Activated naive CD4-positive, alpha-beta T cell treated with anti-CD3 and anti-CD28 coated beads, Interleukin-2, amount 10 ng/mL, durations not matched to agents 7 days and 5 days (primary cell): ENCODE results near the gene PUS1.
A peak's percentile ranks its signal among the peaks of the same experiment; 100 is the strongest.

Source experiments
- CTCF ChIA-PET: fragments of 350-600 bp; sonication (Branson Sonifier 250); formaldehyde crosslinking; loops from one replicate; lab custom pipeline; 2021; ENCODE audit warnings: antibody characterized with exemption; lab: Charles Lee
- DNase-seq: peaks from one replicate; pipeline ENCODE4 v3.0.0-alpha.2; 2020
- H3K27ac Mint-ChIP-seq: one replicate; pipeline ENCODE4 v1.8.0; 2021; ENCODE audit warnings: mild to moderate bottlenecking, moderate library complexity, mixed read lengths
- H3K27me3 Mint-ChIP-seq: one replicate; pipeline ENCODE4 v1.8.0; 2021; ENCODE audit warnings: mild to moderate bottlenecking, mixed read lengths
- H3K36me3 Mint-ChIP-seq: one replicate; pipeline ENCODE4 v1.8.0; 2021; ENCODE audit warnings: mixed read lengths
- H3K4me1 Mint-ChIP-seq: one replicate; pipeline ENCODE4 v1.8.0; 2021; ENCODE audit warnings: mixed read lengths
- H3K4me3 Mint-ChIP-seq: one replicate; pipeline ENCODE4 v1.8.0; 2021; ENCODE audit warnings: mild to moderate bottlenecking, moderate library complexity, mixed read lengths
- H3K9me3 Mint-ChIP-seq: one replicate; pipeline ENCODE4 v1.8.0; 2021; ENCODE audit warnings: mixed read lengths

Gene PUS1

DNA sequence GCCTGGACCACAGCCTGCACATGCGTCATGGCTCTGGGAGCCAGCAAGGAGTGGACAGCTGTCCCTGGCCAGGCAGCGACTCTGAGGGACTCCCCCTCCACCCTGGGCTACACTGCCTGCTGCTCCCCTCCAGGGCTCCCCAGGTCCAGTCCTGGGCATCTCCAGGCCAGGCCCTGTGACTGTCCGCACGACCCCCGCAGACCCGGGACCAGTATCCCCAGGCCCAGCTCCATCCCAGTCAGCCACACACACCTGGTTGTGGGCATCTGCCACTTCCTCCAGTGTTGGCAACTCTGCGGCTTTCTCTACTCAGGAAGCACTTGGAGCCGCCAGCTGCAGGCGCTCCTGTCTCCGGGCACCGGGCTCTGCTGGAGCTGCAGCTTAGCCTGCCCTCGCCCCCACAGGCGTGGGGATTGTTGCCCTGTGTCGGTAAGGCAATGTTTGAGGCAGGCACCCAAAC is 32.2 kb upstream of the PUS1 start:
- peaks cover 23% of the 10 kb centered on the region for H3K4me1 Mint-ChIP-seq
- H3K9me3 Mint-ChIP-seq: no peaks in the 10 kb centered on the region
- H3K4me3 Mint-ChIP-seq: peak overlapping the region; percentile 57
- H3K36me3 Mint-ChIP-seq: peaks cover 2% of the 10 kb centered on the region
- no peaks in the 10 kb centered on the region for H3K27me3 Mint-ChIP-seq
- H3K27ac Mint-ChIP-seq: peak overlapping the region; percentile 7
- DNase-seq: no peak
- CTCF ChIA-PET: no interaction called here

DNA sequence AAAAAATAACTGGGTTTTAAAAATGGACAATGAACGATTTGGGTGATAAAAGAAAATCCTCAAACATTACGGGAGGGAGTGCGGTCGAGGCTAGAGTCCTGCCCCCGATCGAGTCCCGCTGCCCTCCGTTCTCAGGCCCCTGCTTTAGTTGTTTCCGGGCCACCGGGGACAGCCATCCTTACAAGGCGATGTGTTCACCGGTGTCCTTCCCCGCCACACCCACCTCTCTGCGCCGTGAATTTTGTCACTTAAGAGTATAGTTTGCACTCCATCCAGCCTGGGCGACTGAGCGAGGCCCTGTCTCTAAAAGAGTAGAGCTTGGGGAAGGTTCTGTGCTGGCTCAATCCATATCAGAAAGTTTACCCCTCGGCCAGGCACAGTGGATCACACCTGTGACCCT is 31.8 kb upstream of the PUS1 start:
- Mint-ChIP-seq H3K4me3 (peak overlapping the region; percentile 57), H3K27me3 (no peaks in the 10 kb centered on the region), H3K9me3 (no peaks in the 10 kb centered on the region), H3K27ac (peak overlapping the region; percentile 7), H3K4me1 (peaks cover 23% of the 10 kb centered on the region), H3K36me3 (peaks cover 2% of the 10 kb centered on the region)
- no peak for DNase-seq
- CTCF ChIA-PET: no interaction called here

DNA sequence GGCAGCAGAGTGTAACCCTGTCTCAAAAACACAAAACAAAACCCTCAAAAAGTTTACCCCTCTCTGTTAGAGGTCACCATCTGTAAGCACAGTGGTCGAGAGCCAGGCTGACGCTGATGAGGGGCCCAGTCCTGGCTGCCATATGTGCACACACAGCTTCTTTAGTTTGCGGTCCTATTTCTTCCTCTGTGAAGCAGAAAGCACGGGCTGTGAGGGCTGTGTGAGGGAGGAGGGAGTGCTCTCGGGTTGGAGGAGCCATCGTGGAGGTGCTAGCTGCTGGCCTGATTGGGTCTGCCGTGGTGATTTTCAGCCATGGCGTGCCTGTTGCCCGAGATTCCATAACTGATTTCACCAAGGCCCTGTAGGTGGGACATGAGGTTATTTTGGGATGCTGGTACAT is 31.2 kb upstream of the PUS1 start:
- Mint-ChIP-seq H3K36me3 (peaks cover 2% of the 10 kb centered on the region), H3K4me3 (no peak overlapping the region), H3K27ac (no peak overlapping the region), H3K9me3 (no peaks in the 10 kb centered on the region), H3K4me1 (peaks cover 23% of the 10 kb centered on the region), H3K27me3 (no peaks in the 10 kb centered on the region)
- no peak for DNase-seq
- CTCF ChIA-PET: no interaction called here

DNA sequence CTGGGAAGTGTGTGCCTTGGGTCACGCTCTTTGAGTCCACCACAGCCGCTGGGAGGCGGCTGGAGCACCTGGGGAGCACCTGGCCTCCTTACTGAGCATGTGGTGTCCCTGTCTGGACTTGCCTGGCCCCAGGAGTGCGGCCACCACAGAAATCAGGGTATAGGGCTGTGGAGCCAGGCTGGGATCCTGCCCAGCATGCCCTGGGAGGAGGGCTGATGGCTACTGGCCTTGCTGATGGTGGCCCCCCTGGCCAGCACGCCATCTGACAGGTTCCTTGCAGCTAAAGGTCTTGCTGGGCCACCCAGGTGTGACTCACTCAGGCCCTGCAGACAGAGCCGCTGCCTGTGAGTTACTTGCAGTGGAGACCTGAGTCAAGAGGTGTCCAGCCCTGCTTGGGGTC is 28.7 kb upstream of the PUS1 start:
- no peaks in the 10 kb centered on the region for H3K9me3 Mint-ChIP-seq
- H3K4me1 Mint-ChIP-seq: peaks cover 27% of the 10 kb centered on the region
- no peaks in the 10 kb centered on the region for H3K27me3 Mint-ChIP-seq
- DNase-seq: no peak
- H3K27ac Mint-ChIP-seq: no peak overlapping the region
- CTCF ChIA-PET: no interaction called here
- H3K4me3 Mint-ChIP-seq: no peak overlapping the region
- H3K36me3 Mint-ChIP-seq: peaks cover 2% of the 10 kb centered on the region

DNA sequence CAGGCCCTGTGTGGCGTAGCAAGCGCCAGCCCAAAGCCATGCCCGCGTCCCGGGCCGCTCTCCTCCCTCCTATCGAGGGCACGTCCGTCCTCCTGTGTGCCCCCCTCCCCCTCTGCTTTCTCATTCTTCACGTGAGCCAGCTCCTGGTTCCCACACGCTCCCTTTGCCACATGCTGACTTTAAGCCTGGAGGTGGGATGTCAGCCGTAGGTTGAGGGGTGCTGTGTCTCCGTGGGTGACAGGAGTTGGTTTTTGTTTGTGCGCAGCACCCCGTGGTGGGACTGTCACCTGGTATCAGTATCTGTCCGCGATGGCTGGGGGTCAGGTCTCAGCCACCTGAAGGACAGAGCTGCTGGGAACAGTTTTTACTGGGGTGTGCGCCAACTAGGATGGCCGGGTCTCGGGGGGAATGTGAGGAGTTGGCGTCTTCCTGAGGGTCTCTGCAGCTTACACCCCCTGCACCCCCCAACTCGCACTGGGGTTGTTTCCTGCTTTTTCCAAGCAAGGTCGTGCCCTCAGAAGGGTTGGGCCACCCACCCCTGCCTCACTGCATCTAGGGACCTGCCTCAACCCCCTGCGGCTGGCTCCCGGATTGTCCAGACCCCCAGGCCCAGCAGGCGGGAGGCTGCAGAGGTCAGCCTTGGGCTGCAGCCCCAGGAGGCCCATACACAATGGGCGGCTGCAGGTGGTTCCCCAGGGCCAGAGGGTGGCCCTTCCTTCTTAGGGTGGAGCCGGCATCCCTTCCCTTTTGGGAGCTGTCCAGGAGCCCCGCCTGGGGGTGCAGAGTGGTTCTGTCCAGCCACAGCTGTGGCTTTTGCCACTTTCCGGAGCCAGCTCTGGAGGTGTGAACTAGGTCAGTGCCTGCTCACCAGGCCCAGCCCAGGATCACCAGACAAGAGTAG is 27.4 kb upstream of the PUS1 start:
- Mint-ChIP-seq H3K4me1 (peaks cover 24% of the 10 kb centered on the region), H3K9me3 (no peaks in the 10 kb centered on the region), H3K36me3 (peaks cover 2% of the 10 kb centered on the region), H3K27ac (no peak overlapping the region), H3K4me3 (no peak overlapping the region), H3K27me3 (no peaks in the 10 kb centered on the region)
- no peak for DNase-seq
- CTCF ChIA-PET: no interaction called here

DNA sequence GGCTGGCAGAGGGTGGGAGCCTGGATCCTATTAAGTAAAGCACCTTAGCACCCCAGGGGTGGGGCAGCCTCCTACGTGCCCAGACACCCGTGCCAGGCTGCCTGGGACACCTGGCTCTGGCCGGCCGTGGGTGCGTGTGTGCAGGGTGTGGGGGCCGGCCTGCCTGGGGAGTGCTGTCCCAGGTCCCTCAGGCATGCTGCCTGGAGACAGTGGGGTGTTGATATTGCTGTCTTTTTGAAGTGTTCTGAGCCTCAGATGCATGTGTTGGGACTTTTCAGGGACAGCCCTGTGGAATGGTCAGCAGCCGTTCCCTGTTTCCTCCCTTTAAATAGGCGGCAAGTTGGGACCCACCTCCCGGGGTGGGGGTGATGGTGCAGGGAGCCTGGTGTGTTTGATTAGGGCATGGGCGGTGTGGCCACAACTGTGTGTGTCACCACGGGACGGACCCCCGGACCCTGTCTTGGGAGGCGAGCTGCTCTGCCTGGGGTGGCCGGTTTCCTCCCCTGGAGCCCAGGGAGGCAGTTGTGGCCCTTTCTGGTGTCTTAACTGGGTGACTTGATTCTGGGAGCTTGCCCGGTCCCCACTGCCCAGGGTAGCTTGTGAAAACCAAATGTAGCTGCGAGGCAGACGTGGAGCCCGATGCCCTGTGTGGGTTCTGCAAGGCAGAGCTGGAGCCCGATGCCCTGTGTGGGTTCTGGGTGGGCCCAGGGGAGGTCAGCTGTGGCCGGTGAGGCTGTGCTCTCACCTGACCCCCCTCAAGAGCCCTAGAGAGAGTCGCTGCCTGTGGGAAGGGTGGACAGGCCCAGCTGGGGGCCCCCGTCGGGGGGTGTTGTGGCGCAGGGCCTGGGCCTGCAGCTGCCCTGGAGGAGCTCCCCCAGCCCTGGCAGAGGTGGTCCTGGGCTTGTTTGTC is 26.5 kb upstream of the PUS1 start:
- H3K9me3 Mint-ChIP-seq: no peaks in the 10 kb centered on the region
- H3K27me3 Mint-ChIP-seq: no peaks in the 10 kb centered on the region
- no peaks in the 10 kb centered on the region for H3K36me3 Mint-ChIP-seq
- no peak for DNase-seq
- H3K4me1 Mint-ChIP-seq: peaks cover 16% of the 10 kb centered on the region
- CTCF ChIA-PET: no interaction called here
- no peak overlapping the region for H3K27ac Mint-ChIP-seq
- H3K4me3 Mint-ChIP-seq: no peak overlapping the region

DNA sequence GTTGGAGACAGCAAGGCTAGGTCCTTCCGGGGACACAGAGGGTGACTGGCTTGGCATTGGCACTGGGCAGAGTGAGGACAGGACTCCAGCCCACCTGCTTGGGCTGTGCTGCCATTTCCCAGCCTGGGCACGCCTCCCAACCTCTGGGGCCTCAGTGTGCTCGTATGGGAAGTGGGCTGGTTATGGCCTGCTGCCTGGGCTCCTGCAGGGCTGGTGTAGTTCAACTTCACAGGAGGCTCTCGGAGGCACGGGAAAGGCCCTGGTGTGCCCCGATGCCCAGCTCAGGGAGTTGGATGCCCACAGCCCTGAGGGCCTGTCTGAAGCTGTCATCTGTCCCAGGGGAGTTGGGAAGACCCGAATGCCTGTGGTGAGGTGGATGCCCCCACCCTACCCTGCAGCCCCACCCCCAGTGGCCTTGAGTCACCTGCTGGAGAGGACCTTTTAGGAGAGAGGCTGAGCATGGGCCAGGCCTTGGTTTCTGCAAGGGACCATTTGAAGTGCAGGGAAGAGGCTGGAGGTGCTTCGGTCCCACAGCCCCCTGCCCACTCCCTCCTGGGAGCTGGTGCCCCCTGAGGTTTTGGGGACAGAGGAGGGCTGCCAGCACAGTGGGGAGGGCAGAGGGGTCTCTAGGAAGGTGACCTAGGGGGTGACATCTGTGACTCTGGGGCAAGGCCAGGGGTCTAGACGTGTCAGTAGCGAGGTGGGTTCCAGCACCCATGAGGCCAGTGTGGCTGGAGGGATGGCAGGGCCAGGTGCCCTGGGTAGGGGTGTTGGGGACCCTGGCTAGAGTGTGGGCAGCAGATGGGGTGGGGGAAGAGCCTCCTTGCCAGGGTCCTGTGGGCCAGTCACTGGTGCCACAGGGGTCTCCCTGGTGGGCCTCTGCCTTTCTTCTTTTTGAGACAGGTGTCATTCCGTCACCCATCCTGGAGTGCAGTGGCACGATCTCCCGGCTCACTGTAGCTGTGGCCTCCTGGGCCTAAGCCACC is 25.5 kb upstream of the PUS1 start:
- H3K4me1 Mint-ChIP-seq: peaks cover 13% of the 10 kb centered on the region
- no peaks in the 10 kb centered on the region for H3K27me3 Mint-ChIP-seq
- no peaks in the 10 kb centered on the region for H3K36me3 Mint-ChIP-seq
- no peak overlapping the region for H3K4me3 Mint-ChIP-seq
- no peak overlapping the region for H3K27ac Mint-ChIP-seq
- DNase-seq: no peak
- no peaks in the 10 kb centered on the region for H3K9me3 Mint-ChIP-seq
- CTCF ChIA-PET: no interaction called here

DNA sequence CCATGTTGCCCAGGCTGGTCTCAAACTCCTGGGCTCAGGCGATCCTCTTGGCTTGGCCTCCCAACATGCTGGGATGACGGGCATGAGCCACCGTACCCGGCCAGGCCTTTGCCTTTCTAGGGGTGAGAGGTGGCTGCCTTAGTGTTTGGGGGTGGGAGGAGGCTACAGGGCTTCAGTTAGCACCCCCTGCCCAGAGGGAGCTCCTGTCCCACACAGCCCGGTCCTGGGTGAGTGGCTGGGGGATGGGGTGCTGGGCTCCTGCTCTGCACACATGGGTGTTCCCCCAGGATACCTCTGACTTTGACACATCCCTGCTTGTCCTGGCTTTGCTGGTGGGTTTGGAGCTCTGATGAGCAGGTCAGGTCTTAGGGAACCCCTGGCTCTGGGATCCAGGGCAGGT is 24.7 kb upstream of the PUS1 start:
- no peaks in the 10 kb centered on the region for H3K9me3 Mint-ChIP-seq
- peaks cover 3% of the 10 kb centered on the region for H3K36me3 Mint-ChIP-seq
- H3K27ac Mint-ChIP-seq: no peak overlapping the region
- no peaks in the 10 kb centered on the region for H3K27me3 Mint-ChIP-seq
- CTCF ChIA-PET: no interaction called here
- H3K4me3 Mint-ChIP-seq: no peak overlapping the region
- H3K4me1 Mint-ChIP-seq: peaks cover 13% of the 10 kb centered on the region
- no peak for DNase-seq

DNA sequence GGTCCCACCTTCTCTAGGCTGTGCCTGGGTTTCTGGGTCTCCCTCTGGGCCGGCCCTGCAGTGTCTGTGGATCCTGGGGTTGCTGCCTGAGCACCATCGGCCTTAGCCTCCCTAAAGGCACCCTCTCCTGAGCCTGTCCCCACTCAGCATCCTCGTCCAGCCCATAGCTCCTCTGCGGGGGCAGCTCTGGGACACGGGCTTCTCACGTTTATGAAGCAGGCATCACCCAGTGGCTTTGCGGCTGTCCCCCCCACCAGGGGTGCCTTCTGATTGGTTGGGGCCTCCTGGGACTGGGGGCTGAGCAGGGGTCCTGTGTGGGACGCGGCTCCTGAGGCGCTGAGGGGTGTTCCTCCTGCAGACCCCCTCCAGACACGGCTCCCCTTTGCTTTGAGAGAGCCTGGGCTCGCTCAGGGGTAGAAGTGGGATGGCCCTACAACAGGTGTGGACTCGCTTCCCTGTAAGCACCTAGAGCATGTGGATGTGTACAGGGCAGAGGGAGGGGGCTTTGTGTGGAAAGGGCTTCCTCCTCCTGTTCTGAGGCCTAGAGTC is 23.9 kb upstream of the PUS1 start:
- H3K36me3 Mint-ChIP-seq: peaks cover 3% of the 10 kb centered on the region

DNA sequence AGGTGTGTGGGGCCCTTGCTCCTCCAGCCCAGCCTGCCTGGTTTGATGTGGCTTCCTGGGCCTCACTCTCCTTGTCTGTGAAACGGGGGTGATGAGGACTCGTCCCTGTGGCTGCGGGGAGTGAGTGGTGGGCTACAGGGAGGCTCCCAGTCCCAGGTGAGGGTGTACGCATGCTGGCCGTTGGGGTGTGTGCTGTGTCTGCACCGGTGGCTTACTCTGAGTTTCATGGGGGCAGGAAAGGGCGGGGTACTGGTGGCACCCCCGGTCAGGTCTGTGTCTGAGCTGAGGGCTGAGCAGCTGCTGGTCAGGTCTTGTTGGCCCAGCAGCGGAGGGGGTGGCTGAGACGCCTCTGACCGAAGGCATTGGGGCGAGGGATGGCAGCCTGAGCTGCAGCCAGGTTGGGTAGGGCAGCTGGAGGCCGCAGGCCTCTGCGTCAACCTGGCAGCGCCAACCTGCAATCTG is 23.4 kb upstream of the PUS1 start:
- CTCF ChIA-PET: no interaction called here
- Mint-ChIP-seq H3K27me3 (no peaks in the 10 kb centered on the region), H3K4me1 (peaks cover 9% of the 10 kb centered on the region), H3K9me3 (no peaks in the 10 kb centered on the region), H3K4me3 (no peak overlapping the region), H3K27ac (no peak overlapping the region), H3K36me3 (peaks cover 3% of the 10 kb centered on the region)
- DNase-seq: no peak

More for the DNA sequence above, 23.9 kb upstream of the PUS1 start:
- CTCF ChIA-PET: no interaction called here
- Mint-ChIP-seq H3K4me3 (no peak overlapping the region), H3K27ac (no peak overlapping the region), H3K4me1 (peaks cover 11% of the 10 kb centered on the region), H3K27me3 (no peaks in the 10 kb centered on the region), H3K9me3 (no peaks in the 10 kb centered on the region)
- DNase-seq: no peak

DNA sequence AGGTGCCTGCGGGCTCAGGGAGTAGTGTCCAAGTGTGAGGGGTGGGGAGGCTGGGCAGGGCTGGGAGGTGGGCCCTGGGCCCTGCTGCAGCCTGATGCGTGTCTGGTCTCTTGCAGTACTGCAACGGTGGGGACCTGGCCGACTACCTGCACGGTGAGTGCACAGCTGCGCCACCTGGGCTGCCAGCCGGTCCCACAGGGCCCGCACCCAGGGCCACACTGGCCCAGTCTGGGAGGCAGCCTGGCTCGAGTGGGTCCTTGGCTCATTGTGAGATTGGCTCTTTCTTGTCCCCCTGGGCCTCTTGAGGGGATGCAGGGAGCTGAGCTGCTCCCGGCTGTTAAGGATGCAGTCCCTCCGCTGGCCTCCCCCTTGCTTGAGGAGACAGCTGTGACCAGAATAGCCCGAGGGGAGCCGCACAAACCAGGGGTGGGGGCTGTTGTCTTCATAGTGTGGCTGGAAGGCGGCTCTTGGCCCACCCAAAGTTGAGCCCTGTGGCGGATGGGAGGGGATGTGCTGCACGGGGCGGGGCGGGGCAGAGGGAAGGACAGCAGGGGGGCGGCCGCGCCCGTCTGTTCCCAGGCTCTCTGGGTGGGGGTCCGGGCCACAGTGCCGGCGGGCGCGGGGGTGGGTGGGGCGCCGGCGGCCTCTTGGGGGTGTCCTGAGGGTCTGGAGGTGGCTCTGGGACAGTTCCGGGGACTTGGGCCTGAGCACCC is 21.5 kb upstream of the PUS1 start:
- no peaks in the 10 kb centered on the region for H3K9me3 Mint-ChIP-seq
- H3K36me3 Mint-ChIP-seq: peaks cover 3% of the 10 kb centered on the region
- no peak for DNase-seq
- CTCF ChIA-PET: no interaction called here
- no peak overlapping the region for H3K4me3 Mint-ChIP-seq
- peaks cover 9% of the 10 kb centered on the region for H3K4me1 Mint-ChIP-seq
- H3K27me3 Mint-ChIP-seq: no peaks in the 10 kb centered on the region
- no peak overlapping the region for H3K27ac Mint-ChIP-seq

DNA sequence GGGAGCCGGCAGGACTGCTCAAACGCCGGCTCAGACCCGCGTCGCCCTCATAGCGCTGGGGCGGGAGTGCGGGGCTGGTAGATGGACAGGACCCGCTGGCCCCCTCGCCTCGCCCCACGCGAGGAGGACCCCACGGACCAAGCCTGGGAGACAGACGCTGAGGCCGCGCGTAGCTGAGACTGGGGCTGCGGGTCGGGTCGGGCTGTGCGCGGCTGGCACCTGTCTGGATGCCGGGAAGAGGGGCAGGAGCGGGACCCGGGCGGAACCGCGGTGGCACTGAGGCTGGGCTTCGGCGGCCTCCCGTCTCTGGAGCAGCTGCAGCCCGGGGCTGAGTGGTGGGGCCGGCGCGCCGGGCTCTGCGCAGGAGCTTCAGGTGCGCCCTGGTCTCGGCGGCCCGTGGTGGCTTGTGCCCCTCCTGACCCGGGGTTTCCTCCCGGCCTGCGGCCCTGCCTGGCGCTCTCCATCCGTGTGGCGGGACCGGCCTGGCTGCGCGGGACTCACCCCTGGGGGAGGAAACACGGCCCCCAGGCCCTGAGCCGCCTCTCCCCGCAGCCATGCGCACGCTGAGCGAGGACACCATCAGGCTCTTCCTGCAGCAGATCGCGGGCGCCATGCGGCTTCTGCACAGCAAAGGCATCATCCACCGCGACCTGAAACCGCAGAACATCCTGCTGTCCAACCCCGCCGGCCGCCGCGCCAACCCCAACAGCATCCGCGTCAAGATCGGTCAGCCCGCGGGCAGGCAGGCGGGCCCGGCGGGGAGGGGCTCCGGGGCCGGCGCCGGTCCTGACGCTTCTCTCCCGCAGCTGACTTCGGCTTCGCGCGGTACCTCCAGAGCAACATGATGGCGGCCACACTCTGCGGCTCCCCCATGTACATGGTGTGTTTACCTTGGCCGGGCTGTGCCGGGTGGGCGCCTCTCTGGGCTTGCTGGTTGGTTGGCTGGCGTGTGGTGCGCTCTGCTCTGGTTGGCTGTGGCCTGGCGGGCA is 20.7 kb upstream of the PUS1 start:
- CTCF ChIA-PET: no interaction called here
- Mint-ChIP-seq H3K4me3 (no peak overlapping the region), H3K4me1 (peaks cover 9% of the 10 kb centered on the region), H3K27ac (no peak overlapping the region), H3K27me3 (no peaks in the 10 kb centered on the region), H3K9me3 (no peaks in the 10 kb centered on the region), H3K36me3 (peaks cover 3% of the 10 kb centered on the region)
- no peak for DNase-seq
